Measurements from ENCODE around the gene TMEM51.

DNA sequence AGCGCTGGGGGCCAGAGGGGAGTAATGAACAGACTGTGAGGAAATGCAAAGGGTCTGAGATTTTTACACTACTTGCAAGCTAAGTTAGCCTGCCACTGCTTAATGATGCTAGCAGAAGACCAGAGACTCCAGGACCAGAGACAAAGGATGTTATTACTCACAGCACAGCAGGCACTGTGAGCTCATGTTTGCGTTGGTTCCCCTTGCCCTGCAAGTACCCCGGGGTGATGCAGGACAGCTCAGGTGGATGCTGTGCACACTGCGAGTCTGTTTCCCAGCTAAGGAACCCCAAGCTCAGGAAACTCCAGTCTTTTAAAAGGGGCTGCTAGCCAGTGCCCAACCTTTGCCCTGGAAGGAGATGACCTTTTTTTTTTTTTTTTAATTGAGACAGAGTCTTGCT lies 94.7 kb downstream of the TMEM51 start:
- TF ChIP-seq POLR2AphosphoS5 (IDR thresholded peaks at IDR 0.05) (no peak), POLR2A (IDR thresholded peaks at IDR 0.05) (no peak)
- TF ChIP-seq, protein P1, sequence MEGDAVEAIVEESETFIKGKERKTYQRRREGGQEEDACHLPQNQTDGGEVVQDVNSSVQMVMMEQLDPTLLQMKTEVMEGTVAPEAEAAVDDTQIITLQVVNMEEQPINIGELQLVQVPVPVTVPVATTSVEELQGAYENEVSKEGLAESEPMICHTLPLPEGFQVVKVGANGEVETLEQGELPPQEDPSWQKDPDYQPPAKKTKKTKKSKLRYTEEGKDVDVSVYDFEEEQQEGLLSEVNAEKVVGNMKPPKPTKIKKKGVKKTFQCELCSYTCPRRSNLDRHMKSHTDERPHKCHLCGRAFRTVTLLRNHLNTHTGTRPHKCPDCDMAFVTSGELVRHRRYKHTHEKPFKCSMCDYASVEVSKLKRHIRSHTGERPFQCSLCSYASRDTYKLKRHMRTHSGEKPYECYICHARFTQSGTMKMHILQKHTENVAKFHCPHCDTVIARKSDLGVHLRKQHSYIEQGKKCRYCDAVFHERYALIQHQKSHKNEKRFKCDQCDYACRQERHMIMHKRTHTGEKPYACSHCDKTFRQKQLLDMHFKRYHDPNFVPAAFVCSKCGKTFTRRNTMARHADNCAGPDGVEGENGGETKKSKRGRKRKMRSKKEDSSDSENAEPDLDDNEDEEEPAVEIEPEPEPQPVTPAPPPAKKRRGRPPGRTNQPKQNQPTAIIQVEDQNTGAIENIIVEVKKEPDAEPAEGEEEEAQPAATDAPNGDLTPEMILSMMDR (IDR thresholded peaks at IDR 0.05 in 8 of 11, conservative IDR thresholded peaks at IDR 0.05 in 3 of 11), result no peak

All from spleen (tissue), 7 donors.